HEK293 (cell line): ENCODE results near the gene PEX14.

Source experiments
- BCL6B ChIP-seq: fragments of 450-650 bp; formaldehyde crosslinking; IDR thresholded peaks from 2 replicates; pipeline ENCODE4 v1.5.1; 2017; ENCODE audit warnings: missing biosample characterization, missing genetic modification characterization
- ELK4 ChIP-seq: IDR thresholded peaks from 2 replicates; pipeline ENCODE4 v1.6.1; 2011; ENCODE audit warnings: mild to moderate bottlenecking, low read depth, low read length, borderline replicate concordance
- GLI2 ChIP-seq: fragments of 450-650 bp; formaldehyde crosslinking; IDR thresholded peaks from 2 replicates; pipeline ENCODE4; 2017; ENCODE audit warnings: missing biosample characterization, missing genetic modification characterization, low read depth, borderline replicate concordance
- GLIS1 ChIP-seq: fragments of 450-650 bp; formaldehyde crosslinking; IDR thresholded peaks from 2 replicates; pipeline ENCODE4 v1.5.1; 2016; ENCODE audit warnings: missing biosample characterization, missing genetic modification characterization
- KLF9 ChIP-seq: fragments of 450-650 bp; formaldehyde crosslinking; IDR thresholded peaks from 2 replicates; pipeline ENCODE4 v1.5.1; 2016; ENCODE audit warnings: missing biosample characterization, missing genetic modification characterization, low read depth
- SCRT2 ChIP-seq: fragments of 450-650 bp; formaldehyde crosslinking; IDR thresholded peaks from 2 replicates; pipeline ENCODE4 v1.5.1; 2016; ENCODE audit warnings: missing biosample characterization, missing genetic modification characterization
- ZBTB10 ChIP-seq: fragments of 450-650 bp; formaldehyde crosslinking; IDR thresholded peaks from 2 replicates; pipeline ENCODE4 v1.5.1; 2016; ENCODE audit warnings: missing biosample characterization, missing genetic modification characterization
- ZBTB6 ChIP-seq: fragments of 450-650 bp; formaldehyde crosslinking; IDR thresholded peaks from 2 replicates; pipeline ENCODE4 v1.5.1; 2017; ENCODE audit warnings: missing biosample characterization, missing genetic modification characterization
- ZNF121 ChIP-seq: fragments of 450-650 bp; formaldehyde crosslinking; IDR thresholded peaks from 2 replicates; pipeline ENCODE4 v1.5.1; 2016; ENCODE audit warnings: missing biosample characterization, missing genetic modification characterization
- ZNF138 ChIP-seq: fragments of 450-650 bp; formaldehyde crosslinking; IDR thresholded peaks from 2 replicates; pipeline ENCODE4 v1.5.1; 2016; ENCODE audit warnings: missing biosample characterization, missing genetic modification characterization, borderline replicate concordance
- ZNF19 ChIP-seq: fragments of 450-650 bp; formaldehyde crosslinking; IDR thresholded peaks from 2 replicates; pipeline ENCODE4; 2016; ENCODE audit warnings: missing biosample characterization, missing genetic modification characterization, low read depth
- ZNF324 ChIP-seq: fragments of 450-650 bp; formaldehyde crosslinking; IDR thresholded peaks from 2 replicates; pipeline ENCODE4 v1.5.1; 2016; ENCODE audit warnings: missing biosample characterization, missing genetic modification characterization
- ZNF433 ChIP-seq: fragments of 450-650 bp; formaldehyde crosslinking; IDR thresholded peaks from 2 replicates; pipeline ENCODE4 v1.5.1; 2016; ENCODE audit warnings: missing biosample characterization, missing genetic modification characterization, low read depth
- ZNF513 ChIP-seq: fragments of 450-650 bp; IDR thresholded peaks from 2 replicates; pipeline ENCODE4 v1.5.1; 2018; ENCODE audit warnings: missing biosample characterization, missing genetic modification characterization
- ZNF558 ChIP-seq: fragments of 450-650 bp; formaldehyde crosslinking; IDR thresholded peaks from 2 replicates; pipeline ENCODE4 v1.5.1; 2016; ENCODE audit warnings: missing biosample characterization, missing genetic modification characterization
- ZNF580 ChIP-seq: fragments of 450-650 bp; formaldehyde crosslinking; IDR thresholded peaks from 2 replicates; pipeline ENCODE4 v1.5.1; 2016; ENCODE audit warnings: missing biosample characterization, missing genetic modification characterization
- ZNF704 ChIP-seq: fragments of 450-650 bp; formaldehyde crosslinking; IDR thresholded peaks from 2 replicates; pipeline ENCODE4 v1.5.1; 2016; ENCODE audit warnings: missing biosample characterization, missing genetic modification characterization
- ZNF768 ChIP-seq: fragments of 450-650 bp; formaldehyde crosslinking; IDR thresholded peaks from 2 replicates; pipeline ENCODE4 v1.5.1; 2018; ENCODE audit warnings: missing biosample characterization, mild to moderate bottlenecking, missing genetic modification characterization
- TF ChIP-seq, protein P1 (sequence below): fragments of 450-650 bp; formaldehyde crosslinking; IDR thresholded peaks from 2 replicates; pipeline ENCODE4 v1.5.1; 2016; ENCODE audit warnings: missing biosample characterization, missing genetic modification characterization
- TF ChIP-seq, protein P2 (sequence below): fragments of 450-650 bp; formaldehyde crosslinking; IDR thresholded peaks from 2 replicates; pipeline ENCODE4 v1.5.1; 2017; ENCODE audit warnings: missing biosample characterization, missing genetic modification characterization
- TF ChIP-seq, protein P3 (sequence below): fragments of 450-650 bp; formaldehyde crosslinking; IDR thresholded peaks from 2 replicates; pipeline ENCODE4 v1.5.1; 2016; ENCODE audit warnings: missing biosample characterization, missing genetic modification characterization, borderline replicate concordance

The PEX14 gene

DNA sequence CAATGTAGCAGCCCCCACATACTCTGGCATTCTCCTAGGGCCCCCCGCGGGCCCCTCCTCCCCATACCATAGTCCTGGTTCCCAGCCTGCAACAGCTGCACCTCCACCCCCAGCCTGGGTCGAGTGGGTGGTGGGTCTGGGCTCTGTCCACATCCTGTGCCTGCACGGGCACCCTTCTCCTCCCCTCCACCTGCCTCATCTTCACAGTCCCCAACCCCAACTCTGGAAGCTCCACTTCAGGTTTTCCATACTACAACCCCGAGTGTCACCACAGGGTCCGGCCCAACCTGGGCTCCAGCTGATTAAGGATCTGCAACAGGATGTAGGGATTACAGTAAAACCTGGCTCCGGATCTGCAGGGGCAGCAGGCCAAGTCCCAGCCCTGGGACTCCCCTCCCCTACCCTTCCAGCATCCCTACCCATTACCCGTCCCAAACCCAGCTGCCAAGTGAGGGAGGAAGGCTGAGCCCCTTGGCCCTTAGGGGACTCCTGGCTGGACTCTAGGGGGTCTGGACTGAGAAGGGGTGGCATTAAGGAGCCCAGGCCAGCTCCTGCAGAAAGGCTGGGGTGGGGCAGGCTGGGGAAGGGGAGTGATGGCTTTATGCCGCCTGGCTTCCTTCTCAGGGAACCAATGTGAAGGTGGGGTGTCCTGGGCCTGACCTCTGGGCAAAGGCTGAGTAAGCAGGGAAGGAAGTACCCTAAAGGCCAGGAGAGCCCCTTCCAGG lies 204.9 kb downstream of the PEX14 start (continued):
- TF ChIP-seq ZBTB6 (tag by site-specific recombination) (peak; percentile 38; the same call in 1 of the 2 replicates), KLF9 (tag by site-specific recombination) (no peak), ZNF324 (tag by site-specific recombination) (no peak), ZNF580 (tag by site-specific recombination) (peak; percentile 81), ZNF558 (tag by site-specific recombination) (no peak), ZNF433 (tag by site-specific recombination) (no peak), ZNF768 (tag by site-specific recombination) (no peak), SCRT2 (tag by site-specific recombination) (peak; percentile 100), GLIS1 (tag by site-specific recombination) (0 out of 2 replicates have a peak, but pooled peaks have one; percentile 36), ZNF704 (tag by site-specific recombination) (no peak), GLI2 (tag by site-specific recombination) (no peak), ZNF19 (tag by site-specific recombination) (no peak), ZNF138 (tag by site-specific recombination) (no peak), ZNF121 (tag by site-specific recombination) (no peak), ELK4 (no peak), BCL6B (tag by site-specific recombination) (no peak), ZNF513 (peak; percentile 67), ZBTB10 (tag by site-specific recombination) (0 out of 2 replicates have a peak, but pooled peaks have one; percentile 53)
- TF ChIP-seq, protein P1, sequence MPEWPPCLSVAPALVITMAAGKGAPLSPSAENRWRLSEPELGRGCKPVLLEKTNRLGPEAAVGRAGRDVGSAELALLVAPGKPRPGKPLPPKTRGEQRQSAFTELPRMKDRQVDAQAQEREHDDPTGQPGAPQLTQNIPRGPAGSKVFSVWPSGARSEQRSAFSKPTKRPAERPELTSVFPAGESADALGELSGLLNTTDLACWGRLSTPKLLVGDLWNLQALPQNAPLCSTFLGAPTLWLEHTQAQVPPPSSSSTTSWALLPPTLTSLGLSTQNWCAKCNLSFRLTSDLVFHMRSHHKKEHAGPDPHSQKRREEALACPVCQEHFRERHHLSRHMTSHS (tag by site-specific recombination) = no peak
- TF ChIP-seq, protein P2, sequence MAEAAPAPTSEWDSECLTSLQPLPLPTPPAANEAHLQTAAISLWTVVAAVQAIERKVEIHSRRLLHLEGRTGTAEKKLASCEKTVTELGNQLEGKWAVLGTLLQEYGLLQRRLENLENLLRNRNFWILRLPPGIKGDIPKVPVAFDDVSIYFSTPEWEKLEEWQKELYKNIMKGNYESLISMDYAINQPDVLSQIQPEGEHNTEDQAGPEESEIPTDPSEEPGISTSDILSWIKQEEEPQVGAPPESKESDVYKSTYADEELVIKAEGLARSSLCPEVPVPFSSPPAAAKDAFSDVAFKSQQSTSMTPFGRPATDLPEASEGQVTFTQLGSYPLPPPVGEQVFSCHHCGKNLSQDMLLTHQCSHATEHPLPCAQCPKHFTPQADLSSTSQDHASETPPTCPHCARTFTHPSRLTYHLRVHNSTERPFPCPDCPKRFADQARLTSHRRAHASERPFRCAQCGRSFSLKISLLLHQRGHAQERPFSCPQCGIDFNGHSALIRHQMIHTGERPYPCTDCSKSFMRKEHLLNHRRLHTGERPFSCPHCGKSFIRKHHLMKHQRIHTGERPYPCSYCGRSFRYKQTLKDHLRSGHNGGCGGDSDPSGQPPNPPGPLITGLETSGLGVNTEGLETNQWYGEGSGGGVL = no peak
- TF ChIP-seq, protein P3, sequence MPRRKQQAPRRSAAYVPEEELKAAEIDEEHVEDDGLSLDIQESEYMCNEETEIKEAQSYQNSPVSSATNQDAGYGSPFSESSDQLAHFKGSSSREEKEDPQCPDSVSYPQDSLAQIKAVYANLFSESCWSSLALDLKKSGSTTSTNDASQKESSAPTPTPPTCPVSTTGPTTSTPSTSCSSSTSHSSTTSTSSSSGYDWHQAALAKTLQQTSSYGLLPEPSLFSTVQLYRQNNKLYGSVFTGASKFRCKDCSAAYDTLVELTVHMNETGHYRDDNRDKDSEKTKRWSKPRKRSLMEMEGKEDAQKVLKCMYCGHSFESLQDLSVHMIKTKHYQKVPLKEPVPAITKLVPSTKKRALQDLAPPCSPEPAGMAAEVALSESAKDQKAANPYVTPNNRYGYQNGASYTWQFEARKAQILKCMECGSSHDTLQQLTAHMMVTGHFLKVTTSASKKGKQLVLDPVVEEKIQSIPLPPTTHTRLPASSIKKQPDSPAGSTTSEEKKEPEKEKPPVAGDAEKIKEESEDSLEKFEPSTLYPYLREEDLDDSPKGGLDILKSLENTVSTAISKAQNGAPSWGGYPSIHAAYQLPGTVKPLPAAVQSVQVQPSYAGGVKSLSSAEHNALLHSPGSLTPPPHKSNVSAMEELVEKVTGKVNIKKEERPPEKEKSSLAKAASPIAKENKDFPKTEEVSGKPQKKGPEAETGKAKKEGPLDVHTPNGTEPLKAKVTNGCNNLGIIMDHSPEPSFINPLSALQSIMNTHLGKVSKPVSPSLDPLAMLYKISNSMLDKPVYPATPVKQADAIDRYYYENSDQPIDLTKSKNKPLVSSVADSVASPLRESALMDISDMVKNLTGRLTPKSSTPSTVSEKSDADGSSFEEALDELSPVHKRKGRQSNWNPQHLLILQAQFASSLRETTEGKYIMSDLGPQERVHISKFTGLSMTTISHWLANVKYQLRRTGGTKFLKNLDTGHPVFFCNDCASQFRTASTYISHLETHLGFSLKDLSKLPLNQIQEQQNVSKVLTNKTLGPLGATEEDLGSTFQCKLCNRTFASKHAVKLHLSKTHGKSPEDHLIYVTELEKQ (tag by site-specific recombination) = no peak
